Lung (tissue), 12 donors: ENCODE measurements around the gene MTA3. TPM values are rescaled to one million over a fixed set of nuclear protein-coding genes. Genes with fewer than 3 reads are reported as not detected.

ENCODE experiments used
- ATAC-seq: fragments of 200-7000 bp; cut with Tn5 transposase; one replicate; pipeline ENCODE4 v1.9.1; 2020; ENCODE audit warnings: moderate number of reproducible peaks; ENCODE audit not compliant: insufficient read depth, low FRiP score
- DNase-seq, 3 donors: peaks; one replicate each; pipeline ENCODE4 v3.0.0-alpha.2; 2013 to 2017
- H3K27ac ChIP-seq, 2 donors: one replicate each; pipeline ENCODE4 v1.5.1; 2013; ENCODE audit warnings: mild to moderate bottlenecking in 2 of 2, moderate library complexity in 2 of 2, control low read depth in 1 of 2, inconsistent platforms in 1 of 2, low read depth in 1 of 2, low read length in 1 of 2
- H3K27me3 ChIP-seq, 3 donors: one replicate each; pipeline ENCODE4 v1.5.1; 2013; ENCODE audit warnings: low read length in 2 of 3; ENCODE audit not compliant: control insufficient read depth in 3 of 3, insufficient read depth in 3 of 3
- H3K36me3 ChIP-seq, 4 donors: one replicate each; pipeline ENCODE4 v1.5.1; 2013; ENCODE audit warnings: low read length in 4 of 4, mild to moderate bottlenecking in 1 of 4, moderate library complexity in 1 of 4; ENCODE audit not compliant: control insufficient read depth in 4 of 4, insufficient read depth in 4 of 4
- H3K4me1 ChIP-seq, 5 donors: one replicate each; pipeline ENCODE4 v1.5.1; 2013; ENCODE audit warnings: low read length in 5 of 5, mild to moderate bottlenecking in 2 of 5, moderate library complexity in 1 of 5; ENCODE audit not compliant: control insufficient read depth in 5 of 5, insufficient read depth in 5 of 5
- H3K4me3 ChIP-seq: one replicate; pipeline ENCODE4 v1.5.1; 2013; ENCODE audit warnings: mild to moderate bottlenecking, control low read depth, moderate library complexity
- H3K9ac ChIP-seq, 2 donors: one replicate each; pipeline ENCODE4 v1.5.1; 2013; ENCODE audit warnings: low read length in 2 of 2, control low read depth in 1 of 2; ENCODE audit not compliant: insufficient read depth in 1 of 2
- H3K9me3 ChIP-seq, 4 donors: one replicate each; pipeline ENCODE4 v1.5.1; 2013; ENCODE audit warnings: low read length in 3 of 4, mild to moderate bottlenecking in 1 of 4, moderate library complexity in 1 of 4; ENCODE audit not compliant: control insufficient read depth in 4 of 4, insufficient read depth in 3 of 4
- CTCF ChIP-seq: IDR thresholded peaks from 2 replicates; pipeline ENCODE4 v1.5.1; 2012; ENCODE audit warnings: mild to moderate bottlenecking; ENCODE audit errors: control extremely low read depth, extremely low read depth
- WGBS, 2 donors: extraction: QIAGEN DNeasy Blood & Tissue Kit; methylation state at CpG; one replicate each; pipeline ENCODE4 v1.1.7; 2013; 5-methylcytosine and 5-hydroxymethylcytosine counted together
- polyA plus RNA-seq, 2 donors: library from polyadenylated mRNA; stranded (reverse); fragments of 200-250 nt; gene quantifications; one replicate each; pipeline ENCODE4 v1.2.1, GENCODE V29; 2013
- total RNA-seq, 2 donors: library from RNA; depleted of rRNA in 1 of 2; stranded (reverse); fragments of >200 nt in 1 of 2; gene quantifications; one replicate each; pipeline ENCODE4 v1.2.1, GENCODE V29; 2014 to 2021
- donor health status: control.
- donor health status: control.
- donor health status: Bipolar disorder and iron deficiency.
- donor health status: healthy.
- donor health status: DM: yes; HTN: yes; CAD: no.

MTA3 gene
- total and polyA plus RNA-seq, 4 donors, result 9.2 to 65.8 (median 24.4) TPM

GRCh38 chr2:42770288-42771131, 202.1 kb downstream of the MTA3 start:
- Histone ChIP-seq H3K9ac (no peak overlapping the region), H3K27me3 (no peaks in the 10 kb centered on the region), H3K27ac (no peak overlapping the region), H3K4me3 (no peak overlapping the region), H3K36me3 (no peaks in the 10 kb centered on the region), H3K9me3 (no peaks in the 10 kb centered on the region), H3K4me1 (no peaks in the 10 kb centered on the region)
- peak; percentile 29 to 52 (median 46) for DNase-seq
- 75 to 84% methylated on average over 19 of the region's 19 CpGs for WGBS, 2 donors
- ATAC-seq, result no peak
- no peak for TF ChIP-seq CTCF

- no peak overlapping the region for H3K4me3 ChIP-seq
- H3K36me3 ChIP-seq, result no peaks in the 10 kb centered on the region
- H3K27ac ChIP-seq, result no peak overlapping the region
- no peak overlapping the region for H3K9ac ChIP-seq
- DNase-seq (peak in 1 of 3 donors; percentile 9), ATAC-seq (no peak)
- H3K4me1 ChIP-seq, result no peaks in the 10 kb centered on the region
- no peaks in the 10 kb centered on the region for H3K9me3 ChIP-seq
- no peak for TF ChIP-seq CTCF
- WGBS, 2 donors, result 94 to 95% methylated on average over 5 of the region's 5 CpGs
- H3K27me3 ChIP-seq, result no peaks in the 10 kb centered on the region
These were observed 203.2 kb downstream of the MTA3 start for GRCh38 chr2:42771546-42772153.

GRCh38 chr2:42775186-42775585, 206.8 kb downstream of the MTA3 start:
- DNase-seq (no peak), ATAC-seq (no peak)
- Histone ChIP-seq H3K9me3 (no peaks in the 10 kb centered on the region), H3K27ac (no peak overlapping the region), H3K36me3 (peaks cover 0 to 9% (median 3%) of the 10 kb centered on the region in 4 donors), H3K27me3 (no peaks in the 10 kb centered on the region), H3K4me1 (no peaks in the 10 kb centered on the region), H3K9ac (no peak overlapping the region), H3K4me3 (no peak overlapping the region)
- no peak for TF ChIP-seq CTCF
- WGBS, 2 donors, result 76 to 78% methylated on average over 2 of the region's 2 CpGs
